Stimulated activated CD8-positive, alpha-beta memory T cell treated with anti-CD3 and anti-CD28 coated beads, Interleukin-7, amount 100 ng/mL, for 48 hours (primary cell): ENCODE results near the gene PCK2.

Source experiments
- DNase-seq, 2 donors: peaks; one replicate each; pipeline ENCODE4 v3.0.0-alpha.2; 2020; ENCODE audit warnings: low read depth in 1 of 2; ENCODE audit errors: extremely low read depth in 1 of 2

The PCK2 gene

DNA sequence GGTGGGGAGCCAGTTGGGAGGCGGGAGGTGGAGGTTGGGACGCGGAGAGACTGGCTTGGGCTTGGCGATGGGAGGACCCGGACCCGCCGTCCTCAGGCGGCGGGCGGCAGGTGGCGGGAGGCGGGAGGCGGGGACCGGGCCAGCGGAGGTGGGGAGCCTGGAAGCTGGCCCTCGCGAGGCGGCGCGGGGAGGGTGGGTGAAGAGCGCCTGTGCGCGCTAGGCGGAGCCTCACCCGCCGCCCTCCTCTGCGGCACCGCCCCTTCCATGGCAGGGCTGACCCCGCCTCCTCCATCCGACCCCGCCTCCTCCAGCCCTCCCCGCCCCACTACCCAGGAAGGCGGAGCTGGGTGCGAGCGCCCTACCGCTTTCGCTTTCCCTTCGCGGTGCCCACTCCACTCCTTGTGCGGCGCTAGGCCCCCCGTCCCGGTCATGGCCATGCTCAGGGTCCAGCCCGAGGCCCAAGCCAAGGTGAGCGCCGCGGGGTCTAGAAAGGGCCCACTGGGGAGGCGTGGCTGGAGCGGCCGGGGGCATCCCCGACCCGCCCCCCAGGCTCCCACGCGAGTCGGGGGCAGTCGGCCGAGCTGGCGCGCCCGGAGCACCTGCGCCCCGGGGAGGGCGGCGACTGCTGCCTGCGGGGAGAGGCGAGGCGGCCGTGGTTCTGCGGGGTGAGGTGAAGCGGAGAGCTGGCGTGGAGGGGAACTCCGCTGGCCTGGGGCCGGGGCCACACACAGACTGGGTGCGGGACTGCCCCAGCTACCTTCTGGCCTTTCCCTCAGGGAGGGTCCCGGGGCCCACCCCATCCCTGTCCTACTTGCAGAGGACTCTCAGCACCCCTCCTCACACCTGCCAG, 41.9 kb downstream of the PCK2 start, which contains the start of gene PSME1:
Gene PSME1 (plus strand): TSS at position 361 of the 850 bp plus-strand sequence. CDS start 69 bp downstream, at position 430.
- DNase-seq: peak; percentile 84 to 87

DNA sequence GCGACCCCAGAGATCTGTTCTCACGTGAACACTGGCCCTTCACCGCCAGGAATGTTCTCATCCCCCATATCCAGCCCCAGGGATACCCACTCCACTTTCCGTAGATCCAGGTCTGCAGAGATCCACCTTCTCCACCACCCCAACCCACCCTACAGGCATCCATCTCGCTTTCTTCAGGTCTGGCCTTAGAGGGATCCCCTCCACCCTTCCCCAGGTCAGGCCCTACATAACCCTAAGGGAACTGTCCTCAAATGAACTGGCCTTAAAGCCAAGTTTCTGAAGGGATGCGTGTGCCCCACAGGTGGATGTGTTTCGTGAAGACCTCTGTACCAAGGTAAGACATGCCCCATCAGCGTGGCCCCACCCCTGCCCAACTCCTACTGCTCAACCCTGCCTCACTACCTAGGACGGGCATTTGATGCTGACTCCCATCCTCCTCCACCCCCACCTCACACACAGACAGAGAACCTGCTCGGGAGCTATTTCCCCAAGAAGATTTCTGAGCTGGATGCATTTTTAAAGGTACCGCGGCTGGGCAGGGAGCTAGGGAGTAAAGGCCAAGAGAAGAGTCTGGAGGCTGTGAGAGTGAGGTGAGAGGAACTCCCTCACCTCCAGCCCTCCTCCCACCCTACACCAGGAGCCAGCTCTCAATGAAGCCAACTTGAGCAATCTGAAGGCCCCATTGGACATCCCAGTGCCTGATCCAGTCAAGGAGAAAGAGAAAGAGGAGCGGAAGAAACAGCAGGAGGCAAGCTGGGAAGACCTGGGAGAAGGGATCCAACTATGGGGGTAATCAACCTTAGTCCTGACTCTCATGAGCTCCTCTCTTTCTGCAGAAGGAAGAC, 42.8 kb downstream of the PCK2 start:
- no peak for DNase-seq

DNA sequence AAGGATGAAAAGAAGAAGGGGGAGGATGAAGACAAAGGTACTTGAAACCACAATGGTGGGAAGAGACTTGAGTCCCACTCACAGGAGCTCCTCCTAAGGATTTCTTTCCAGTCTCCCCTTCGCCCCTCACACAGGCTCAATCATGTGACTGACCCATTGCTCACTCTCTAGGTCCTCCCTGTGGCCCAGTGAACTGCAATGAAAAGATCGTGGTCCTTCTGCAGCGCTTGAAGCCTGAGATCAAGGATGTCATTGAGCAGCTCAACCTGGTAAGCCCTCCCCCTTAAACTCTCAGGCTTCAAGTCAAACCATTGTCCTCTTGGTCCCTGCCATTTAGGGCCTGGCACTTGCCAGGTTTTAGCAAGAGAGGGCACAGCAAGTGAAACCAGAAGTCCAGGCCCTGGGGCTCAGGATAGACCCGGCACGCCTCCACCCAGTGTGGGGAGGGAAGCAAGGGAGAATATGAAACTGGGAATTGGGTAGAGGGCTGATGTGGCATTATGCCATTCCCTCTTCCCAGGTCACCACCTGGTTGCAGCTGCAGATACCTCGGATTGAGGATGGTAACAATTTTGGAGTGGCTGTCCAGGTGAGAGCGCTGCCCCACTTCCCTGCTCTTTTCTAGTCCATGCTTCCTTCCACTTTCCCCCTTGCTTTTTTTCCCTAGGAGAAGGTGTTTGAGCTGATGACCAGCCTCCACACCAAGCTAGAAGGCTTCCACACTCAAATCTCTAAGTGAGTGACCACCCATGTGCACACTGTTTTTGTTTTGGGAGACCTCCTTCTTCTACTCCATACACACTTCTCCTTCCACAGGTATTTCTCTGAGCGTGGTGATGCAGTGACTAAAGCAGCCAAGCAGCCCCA, 43.7 kb downstream of the PCK2 start:
- no peak for DNase-seq

DNA sequence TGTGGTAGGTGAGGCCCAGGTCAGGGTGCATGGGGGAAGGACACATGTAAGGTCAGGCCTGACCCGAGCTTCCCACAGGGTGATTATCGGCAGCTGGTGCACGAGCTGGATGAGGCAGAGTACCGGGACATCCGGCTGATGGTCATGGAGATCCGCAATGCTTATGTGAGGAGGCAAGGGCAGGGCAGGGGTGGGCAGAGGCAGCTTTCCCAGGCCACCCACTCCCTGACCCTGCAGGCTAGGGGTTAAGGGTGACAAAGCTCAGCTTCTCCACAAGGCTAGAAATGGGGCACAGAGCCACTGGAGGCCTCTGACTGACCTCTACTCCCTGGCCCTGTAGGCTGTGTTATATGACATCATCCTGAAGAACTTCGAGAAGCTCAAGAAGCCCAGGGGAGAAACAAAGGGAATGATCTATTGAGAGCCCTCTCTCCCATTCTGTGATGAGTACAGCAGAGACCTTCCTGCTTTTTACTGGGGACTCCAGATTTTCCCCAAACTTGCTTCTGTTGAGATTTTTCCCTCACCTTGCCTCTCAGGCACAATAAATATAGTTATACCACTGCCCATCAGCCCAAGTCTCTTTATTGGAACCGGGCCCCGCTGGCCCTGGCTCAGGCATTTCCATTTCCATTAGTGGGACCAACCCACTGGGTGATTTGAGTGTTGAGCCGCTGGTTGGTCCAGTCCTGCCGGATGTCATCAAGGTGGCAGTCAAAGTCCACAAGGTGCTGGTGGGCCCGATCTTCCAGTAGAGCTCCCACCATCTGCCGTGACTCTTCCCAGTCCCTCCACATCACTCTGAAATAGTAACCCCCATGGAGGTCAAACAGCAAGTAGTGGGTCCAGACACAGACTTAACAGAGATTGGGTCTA, 44.5 kb downstream of the PCK2 start:
- no peak for DNase-seq

DNA sequence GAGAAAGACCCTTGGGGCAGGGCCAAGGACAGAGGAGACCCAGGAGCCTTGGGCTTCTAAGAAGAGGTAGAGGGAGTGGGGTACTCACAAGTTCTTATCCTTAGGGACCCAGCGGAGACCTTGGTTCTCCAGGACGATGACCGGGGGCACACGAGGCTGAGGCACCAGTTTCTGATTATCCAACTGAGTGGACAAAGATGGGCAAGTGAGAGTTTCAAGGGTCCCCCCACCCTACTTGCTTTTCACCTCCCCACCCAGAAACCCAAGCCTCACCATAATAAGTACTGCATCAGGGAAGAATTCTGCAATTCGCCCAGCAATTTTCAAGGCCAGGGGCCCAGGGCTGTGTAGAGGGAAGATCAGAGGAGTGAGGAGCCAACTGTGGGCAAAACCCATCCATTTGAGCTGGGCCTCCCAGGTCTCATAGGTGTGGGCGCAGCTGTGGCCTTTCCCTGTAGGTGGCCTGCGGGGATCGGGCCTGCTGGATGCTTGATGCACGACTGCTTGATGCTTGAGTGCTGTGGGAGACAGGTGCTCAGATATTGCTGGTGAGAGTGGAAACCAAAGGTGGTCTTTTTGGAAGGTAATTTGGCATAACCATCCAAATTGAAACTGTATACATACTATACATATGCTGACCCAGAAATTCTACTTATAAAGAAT, 45.3 kb downstream of the PCK2 start:
- no peak for DNase-seq

DNA sequence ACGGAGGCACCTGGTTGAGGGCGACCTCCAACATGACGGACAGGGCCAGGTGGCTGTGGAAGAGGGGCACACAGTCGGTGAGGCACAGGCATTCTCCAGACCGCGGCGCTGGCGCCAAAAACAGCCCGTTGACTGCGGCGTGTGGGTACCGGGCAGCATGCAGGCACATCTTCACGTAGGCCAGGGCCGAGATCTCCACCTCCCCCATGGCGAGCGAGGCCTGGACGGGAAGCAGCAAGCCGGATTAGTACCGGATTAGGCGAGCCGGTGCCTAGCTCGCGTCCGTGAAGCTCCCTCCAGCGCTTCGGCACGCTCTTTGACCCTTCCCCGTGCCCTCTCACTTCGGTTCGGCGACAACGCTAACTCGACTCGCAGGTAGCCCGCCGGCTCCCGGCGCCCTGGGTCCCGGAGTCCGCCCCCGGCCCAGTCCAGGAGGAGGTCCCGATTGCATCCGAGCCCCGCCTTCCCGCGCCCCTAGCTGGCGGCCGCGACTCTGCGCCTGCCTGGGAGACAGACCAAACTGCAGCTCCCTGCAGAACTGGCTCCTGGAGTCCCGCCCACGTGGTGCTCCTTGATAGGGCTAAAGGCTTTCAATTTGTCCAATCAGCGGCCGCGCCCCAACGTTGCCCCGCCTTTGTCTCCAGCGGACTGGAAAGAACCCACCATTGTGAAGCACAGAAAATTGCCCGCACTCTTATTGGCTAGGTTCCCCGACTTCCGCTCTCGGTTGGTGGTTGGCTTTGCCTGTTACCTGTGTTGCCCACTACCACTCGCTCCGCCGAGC, 47.2 kb downstream of the PCK2 start, which contains the start of gene EMC9:
Gene EMC9 (minus strand): TSS at position 495 of the 784 bp plus-strand sequence. CDS start 287 bp downstream, at position 208.
- peak; percentile 98 to 100 for DNase-seq

DNA sequence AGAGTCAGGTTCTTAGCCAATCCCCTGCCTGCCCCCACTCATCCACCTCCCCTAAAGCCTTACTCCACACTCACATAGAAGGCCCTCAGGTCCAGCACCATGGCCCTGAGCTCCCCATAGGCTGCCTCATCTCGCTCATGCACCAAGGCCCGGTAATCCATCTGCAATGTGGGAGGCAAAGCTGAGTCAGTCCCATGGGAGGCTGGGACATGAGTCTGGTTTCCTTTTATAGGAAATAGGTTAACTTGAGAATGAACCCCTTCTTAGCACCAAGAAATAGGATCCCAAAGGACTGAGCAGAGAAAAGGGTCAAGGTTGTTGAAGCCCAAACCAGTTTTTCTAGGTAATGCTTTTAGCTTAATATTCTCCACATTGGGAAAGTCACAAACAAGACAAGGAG, 49.4 kb downstream of the PCK2 start:
- no peak for DNase-seq

DNA sequence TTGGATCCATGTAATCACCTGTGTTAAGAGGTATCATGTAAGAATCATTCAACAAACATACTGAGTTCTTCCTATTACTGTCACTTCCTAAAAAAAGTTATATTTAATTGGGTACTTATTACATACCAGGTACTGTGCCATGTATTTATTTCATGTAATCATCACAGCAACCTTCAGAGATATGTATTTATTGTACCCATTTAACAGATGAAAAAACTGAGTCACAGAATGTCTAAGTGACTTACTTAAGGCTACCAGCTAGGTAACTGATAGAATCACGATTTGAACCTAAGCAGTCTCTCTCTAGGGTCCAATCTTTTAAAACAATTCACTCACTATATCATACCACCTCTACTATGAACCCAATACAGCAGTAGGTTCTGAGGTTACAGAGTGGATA, 50.3 kb downstream of the PCK2 start:
- DNase-seq: no peak

DNA sequence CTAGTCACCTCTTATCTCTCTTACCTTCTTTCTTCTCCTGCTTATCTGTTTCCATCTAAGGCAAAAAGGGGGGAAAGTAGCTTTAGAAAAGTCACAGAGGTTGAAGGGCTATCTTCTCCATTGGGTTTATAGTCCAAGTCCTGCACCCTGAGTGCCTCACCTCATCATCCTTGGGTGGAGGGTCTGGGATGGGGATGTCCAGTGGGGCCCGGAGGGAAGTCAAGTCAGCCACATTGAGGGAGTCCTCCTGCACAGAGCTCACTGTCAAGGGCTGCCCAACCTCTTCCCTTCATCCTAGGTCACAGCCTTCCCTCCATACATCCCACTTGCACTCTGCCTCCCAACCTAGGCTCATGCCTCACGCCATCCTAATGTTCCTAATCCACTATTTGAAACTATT, 51.1 kb downstream of the PCK2 start:
- no peak for DNase-seq

DNA sequence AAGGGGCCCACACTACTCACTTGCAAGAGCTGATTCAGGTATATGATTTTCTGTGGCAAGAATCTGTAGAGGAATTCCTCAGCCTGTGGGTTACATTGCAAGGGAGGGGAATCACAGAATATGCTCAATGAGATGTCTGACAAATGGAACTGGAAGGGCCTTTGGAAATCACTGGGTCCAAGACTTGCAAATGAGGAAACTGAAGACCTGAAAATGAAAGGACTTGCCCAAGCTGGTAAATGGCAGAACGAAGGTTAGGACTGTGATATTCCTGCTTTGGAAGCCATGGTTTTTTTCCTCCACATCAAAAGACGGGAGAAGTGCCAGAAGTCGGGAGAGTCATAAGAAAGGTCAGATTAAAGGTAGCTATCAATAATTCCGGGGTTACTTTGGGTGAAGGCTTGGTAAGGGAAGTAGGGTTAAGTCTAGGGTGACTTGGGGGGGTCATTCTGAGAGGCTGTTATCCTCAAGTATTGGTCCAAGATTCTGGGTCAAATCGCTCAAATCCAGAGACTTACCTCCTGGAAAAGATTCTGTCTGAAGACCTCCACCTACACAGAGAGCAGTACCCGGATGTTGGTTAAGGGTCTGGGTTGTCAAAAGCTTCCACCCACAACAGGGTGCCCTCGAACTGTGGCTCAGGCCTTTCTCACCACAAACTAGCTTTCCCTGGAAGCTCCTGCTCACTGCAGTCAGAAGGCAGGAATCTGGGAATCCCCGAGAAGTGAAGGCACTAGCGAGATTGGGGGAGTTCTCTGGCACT, 51.8 kb downstream of the PCK2 start:
- DNase-seq: no peak

DNA sequence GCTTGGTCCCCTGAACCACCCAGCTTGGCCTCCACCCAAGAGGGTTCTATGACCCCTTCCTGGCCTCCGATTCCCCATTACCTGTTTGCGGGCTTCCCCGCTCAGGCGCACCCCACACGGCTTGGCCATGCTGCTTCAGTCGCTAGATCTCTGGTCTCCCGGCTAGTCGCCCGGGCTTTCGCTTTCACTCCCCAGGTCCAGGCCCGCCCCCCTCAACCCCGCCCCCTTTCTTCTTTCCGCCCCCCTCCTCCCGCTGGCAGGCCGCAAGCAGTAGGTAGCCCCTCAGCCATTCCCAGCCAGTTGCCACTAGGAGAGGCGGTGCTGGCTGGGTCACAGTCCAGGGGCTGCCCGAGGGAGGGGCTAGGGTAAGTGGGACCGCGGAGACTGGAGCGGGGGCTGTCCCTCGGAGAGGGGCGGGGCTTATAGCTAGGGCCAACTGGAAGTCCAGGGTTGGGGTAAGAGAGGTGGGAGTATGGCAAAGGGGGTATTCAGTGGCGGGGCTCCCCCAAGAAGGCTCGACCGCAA, 52.4 kb downstream of the PCK2 start, which contains the start of gene PSME2:
Gene PSME2 (minus strand): TSS at position 158 of the 525 bp plus-strand sequence. CDS start 29 bp downstream, at position 129.
- peak; percentile 84 to 97 for DNase-seq

DNA sequence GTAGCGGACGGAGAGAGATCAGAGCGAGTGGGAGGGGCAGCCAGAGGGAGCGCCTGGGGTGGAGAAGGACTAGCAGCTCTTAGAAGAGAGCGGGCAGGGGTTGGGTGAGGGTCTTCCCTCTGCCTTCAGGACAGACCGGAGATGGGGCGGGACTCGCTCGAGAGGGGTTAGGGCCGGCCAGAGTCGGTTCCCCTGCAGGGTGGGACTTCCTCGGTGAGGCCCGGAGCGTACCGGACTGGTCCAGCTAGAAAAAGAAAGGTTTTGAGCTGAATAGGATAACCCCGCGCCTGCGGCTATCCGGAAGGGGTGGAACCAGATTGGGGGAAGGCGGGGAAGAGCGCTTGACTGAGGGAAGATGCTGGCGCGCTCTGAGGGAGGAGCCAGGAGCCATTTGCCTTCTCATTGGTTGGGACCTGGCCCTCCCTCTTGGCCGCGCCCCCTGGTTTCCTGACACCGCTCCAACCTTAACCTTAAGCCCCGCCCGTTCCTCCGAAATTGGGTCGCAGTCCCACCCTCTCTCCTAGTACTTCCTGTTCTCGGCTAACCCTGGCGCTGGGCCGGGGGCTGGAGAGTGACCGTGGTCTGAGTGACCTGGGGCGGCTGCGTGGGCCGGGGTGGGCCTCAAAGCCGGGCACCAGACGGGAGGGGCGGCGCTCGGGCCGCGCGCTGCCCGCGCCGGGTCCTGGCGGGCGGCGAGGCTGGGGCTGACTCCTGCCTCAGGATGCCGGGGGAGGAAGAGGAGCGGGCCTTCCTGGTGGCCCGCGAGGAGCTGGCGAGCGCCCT, 53.1 kb downstream of the PCK2 start, which contains the start of gene RNF31:
Gene RNF31 (plus strand): TSS at position 521 of the 783 bp plus-strand sequence. CDS start 201 bp downstream, at position 722.
- peak; percentile 93 to 99 for DNase-seq

DNA sequence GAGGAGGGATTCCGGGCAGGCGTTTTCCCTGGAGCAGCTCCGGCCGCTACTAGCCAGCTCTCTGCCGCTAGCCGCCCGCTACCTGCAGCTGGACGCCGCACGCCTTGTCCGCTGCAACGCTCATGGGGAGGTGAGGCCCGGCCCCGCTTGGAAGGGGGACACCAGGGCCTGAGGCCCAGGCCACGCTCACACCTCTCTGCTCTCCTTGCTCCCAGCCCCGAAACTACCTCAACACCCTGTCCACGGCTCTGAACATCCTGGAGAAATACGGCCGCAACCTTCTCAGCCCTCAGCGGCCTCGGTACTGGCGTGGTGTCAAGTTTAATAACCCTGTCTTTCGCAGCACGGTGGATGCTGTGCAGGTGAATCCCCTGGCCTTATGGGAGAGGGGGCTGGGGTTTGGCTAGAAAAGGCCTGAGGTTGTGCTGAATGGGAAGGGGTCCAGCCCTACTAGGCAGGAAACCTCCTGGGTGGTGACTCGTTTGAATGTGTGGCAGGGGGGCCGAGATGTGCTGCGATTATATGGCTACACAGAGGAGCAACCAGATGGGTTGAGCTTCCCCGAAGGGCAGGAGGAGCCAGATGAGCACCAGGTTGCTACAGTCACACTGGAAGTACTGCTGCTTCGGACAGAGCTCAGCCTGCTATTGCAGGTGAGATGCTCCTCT, 53.8 kb downstream of the PCK2 start:
- DNase-seq: no peak

DNA sequence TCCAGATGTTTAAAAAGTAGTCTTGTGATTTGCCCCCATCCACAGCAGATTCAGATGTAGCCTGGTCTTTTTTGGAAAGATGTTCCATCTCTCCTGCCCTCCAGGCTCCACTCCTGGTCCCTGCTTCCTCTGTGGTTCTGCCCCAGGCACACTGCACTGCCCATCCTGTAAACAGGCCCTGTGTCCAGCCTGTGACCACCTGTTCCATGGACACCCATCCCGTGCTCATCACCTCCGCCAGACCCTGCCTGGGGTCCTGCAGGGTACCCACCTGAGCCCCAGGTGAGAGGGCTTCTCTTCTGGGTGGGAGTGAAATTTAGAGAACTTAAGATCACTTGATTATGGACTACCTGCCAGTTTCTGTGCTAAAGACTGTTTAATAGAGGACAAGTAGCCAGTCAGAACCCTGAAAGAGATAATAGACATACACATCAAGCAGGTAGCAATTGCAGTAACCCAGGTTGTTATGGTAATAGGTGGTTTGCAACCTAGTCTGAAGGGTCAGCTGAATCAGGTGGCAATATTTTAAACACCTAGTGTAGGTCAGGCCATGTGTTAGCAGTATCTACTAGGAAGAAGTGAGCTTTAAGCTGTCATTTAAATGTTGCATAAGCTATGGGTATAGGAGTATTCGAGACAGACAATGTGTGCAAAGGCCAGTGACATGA, 55.3 kb downstream of the PCK2 start:
- no peak for DNase-seq

DNA sequence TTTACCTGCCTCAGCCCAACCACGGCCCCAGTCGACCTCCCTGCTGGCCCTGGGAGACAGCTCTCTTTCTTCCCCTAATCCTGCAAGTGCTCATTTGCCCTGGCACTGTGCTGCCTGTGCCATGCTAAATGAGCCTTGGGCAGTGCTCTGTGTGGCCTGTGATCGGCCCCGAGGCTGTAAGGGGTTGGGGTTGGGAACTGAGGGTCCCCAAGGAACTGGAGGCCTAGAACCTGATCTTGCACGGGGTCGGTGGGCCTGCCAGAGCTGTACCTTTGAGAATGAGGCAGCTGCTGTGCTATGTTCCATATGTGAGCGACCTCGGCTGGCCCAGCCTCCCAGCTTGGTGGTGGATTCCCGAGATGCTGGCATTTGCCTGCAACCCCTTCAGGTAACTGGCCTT, 56.0 kb downstream of the PCK2 start:
- no peak for DNase-seq
